Measurements from ENCODE around the gene ERG28. TPM values are rescaled to one million over a fixed set of nuclear protein-coding genes. Genes with fewer than 3 reads are reported as not detected.

ERG28 gene
- total RNA-seq, 3 donors from 2014 or later (not counting 1 experiment from before 2014, with no cell fraction given): 10.5 to 11.1 (median 10.9) TPM

- peaks cover 29% of the 10 kb centered on the region for H3K36me3 ChIP-seq (ENCODE audit: control insufficient read depth, insufficient read depth, low read length)
- no peak overlapping the region for H3K4me3 ChIP-seq (ENCODE audit: low read length)
- Mint-ChIP-seq H3K4me3 (no peak overlapping the region), H3K27me3 (ENCODE audit: low read depth in 2 of 2) (no peaks in the 10 kb centered on the region), H3K36me3 (peaks cover 25% of the 10 kb centered on the region), H3K4me1 (no peaks in the 10 kb centered on the region), H3K9me3 (peaks cover 0 to 2% of the 10 kb centered on the region in 2 donors), H3K27ac (no peak overlapping the region)
- ATAC-seq: no peak
- 98% methylated on average over 6 of the region's 7 CpGs for WGBS (ENCODE audit: insufficient coverage)
- H3K4me1 ChIP-seq (ENCODE audit: control insufficient read depth, insufficient read depth, low read length): no peaks in the 10 kb centered on the region
- DNase-seq: no peak
- intact Hi-C loops (cut with micrococcal nuclease): no loop called here
- no peaks in the 10 kb centered on the region for H3K27me3 ChIP-seq (ENCODE audit: control insufficient read depth, insufficient read depth, low read length)
- no peak for TF ChIP-seq CTCF (IDR thresholded peaks at IDR 0.05)
- H3K27ac ChIP-seq (ENCODE audit: low read length): no peak overlapping the region
- H3K9me3 ChIP-seq (ENCODE audit: control insufficient read depth, insufficient read depth, low read length): peaks cover 1% of the 10 kb centered on the region
These were observed 29.3 kb upstream of the ERG28 start for GRCh38 chr14:75690010-75690409.

- Mint-ChIP-seq H3K36me3 (peaks cover 22% of the 10 kb centered on the region), H3K4me1 (no peaks in the 10 kb centered on the region), H3K4me3 (no peak overlapping the region), H3K9me3 (no peaks in the 10 kb centered on the region), H3K27me3 (ENCODE audit: low read depth in 2 of 2) (no peaks in the 10 kb centered on the region), H3K27ac (no peak overlapping the region)
- no peak for TF ChIP-seq CTCF (IDR thresholded peaks at IDR 0.05)
- ATAC-seq (no peak), DNase-seq (no peak)
- Histone ChIP-seq H3K36me3 (ENCODE audit: control insufficient read depth, insufficient read depth, low read length) (peaks cover 31% of the 10 kb centered on the region), H3K27me3 (ENCODE audit: control insufficient read depth, insufficient read depth, low read length) (no peaks in the 10 kb centered on the region), H3K4me1 (ENCODE audit: control insufficient read depth, insufficient read depth, low read length) (no peaks in the 10 kb centered on the region), H3K4me3 (ENCODE audit: low read length) (no peak overlapping the region), H3K9me3 (ENCODE audit: control insufficient read depth, insufficient read depth, low read length) (no peaks in the 10 kb centered on the region), H3K27ac (ENCODE audit: low read length) (no peak overlapping the region)
- WGBS (ENCODE audit: insufficient coverage): 98% methylated on average over 2 of the region's 2 CpGs
- intact Hi-C loops (cut with micrococcal nuclease): no loop called here
These were observed 28.3 kb upstream of the ERG28 start for GRCh38 chr14:75689012-75689411.

GRCh38 chr14:75685910-75686309 lies 25.2 kb upstream of the ERG28 start:
- no peak overlapping the region for H3K27ac Mint-ChIP-seq
- ATAC-seq (no peak), DNase-seq (no peak)
- no peaks in the 10 kb centered on the region for H3K27me3 Mint-ChIP-seq (ENCODE audit: low read depth in 2 of 2)
- H3K4me3 Mint-ChIP-seq: no peak overlapping the region
- intact Hi-C loops (cut with micrococcal nuclease): no loop called here
- no peaks in the 10 kb centered on the region for H3K4me1 ChIP-seq (ENCODE audit: control insufficient read depth, insufficient read depth, low read length)
- H3K36me3 ChIP-seq (ENCODE audit: control insufficient read depth, insufficient read depth, low read length): peaks cover 16% of the 10 kb centered on the region
- no peaks in the 10 kb centered on the region for H3K9me3 Mint-ChIP-seq
- no peak overlapping the region for H3K4me3 ChIP-seq (ENCODE audit: low read length)
- no peak overlapping the region for H3K27ac ChIP-seq (ENCODE audit: low read length)
- peaks cover 19% of the 10 kb centered on the region for H3K36me3 Mint-ChIP-seq
- H3K4me1 Mint-ChIP-seq: no peaks in the 10 kb centered on the region
- TF ChIP-seq CTCF (IDR thresholded peaks at IDR 0.05): no peak
- no peaks in the 10 kb centered on the region for H3K27me3 ChIP-seq (ENCODE audit: control insufficient read depth, insufficient read depth, low read length)
- no peaks in the 10 kb centered on the region for H3K9me3 ChIP-seq (ENCODE audit: control insufficient read depth, insufficient read depth, low read length)
- 89% methylated on average over 1 of the region's 2 CpGs for WGBS (ENCODE audit: insufficient coverage)

GRCh38 chr14:75675265-75675960 lies 14.7 kb upstream of the ERG28 start:
- no peaks in the 10 kb centered on the region for H3K36me3 Mint-ChIP-seq
- no peak for TF ChIP-seq CTCF (IDR thresholded peaks at IDR 0.05)
- DNase-seq (no peak), ATAC-seq (no peak)
- no peaks in the 10 kb centered on the region for H3K9me3 ChIP-seq (ENCODE audit: control insufficient read depth, insufficient read depth, low read length)
- no peak overlapping the region for H3K4me3 Mint-ChIP-seq
- no peak overlapping the region for H3K27ac ChIP-seq (ENCODE audit: low read length)
- peaks cover 0 to 4% of the 10 kb centered on the region in 2 donors for H3K4me1 Mint-ChIP-seq
- H3K4me3 ChIP-seq (ENCODE audit: low read length): no peak overlapping the region
- H3K9me3 Mint-ChIP-seq: no peaks in the 10 kb centered on the region
- H3K27me3 Mint-ChIP-seq (ENCODE audit: low read depth in 2 of 2): no peaks in the 10 kb centered on the region
- peaks cover under 1% of the 10 kb centered on the region for H3K36me3 ChIP-seq (ENCODE audit: control insufficient read depth, insufficient read depth, low read length)
- no peaks in the 10 kb centered on the region for H3K4me1 ChIP-seq (ENCODE audit: control insufficient read depth, insufficient read depth, low read length)
- WGBS (ENCODE audit: insufficient coverage): 76% methylated on average over 2 of the region's 2 CpGs
- intact Hi-C loops (cut with micrococcal nuclease): no loop called here
- H3K27me3 ChIP-seq (ENCODE audit: control insufficient read depth, insufficient read depth, low read length): no peaks in the 10 kb centered on the region
- H3K27ac Mint-ChIP-seq: no peak overlapping the region
